CD4-positive, alpha-beta memory T cell (primary cell): ENCODE results near the gene ABCC6. TPM values are rescaled to one million over a fixed set of nuclear protein-coding genes. Genes with fewer than 3 reads are reported as not detected.

ENCODE experiments used
- CTCF ChIA-PET: fragments of 350-600 bp; sonication (Branson Sonifier 250); formaldehyde crosslinking; loops from one replicate; lab custom pipeline; 2021; ENCODE audit warnings: inconsistent platforms; ENCODE audit not compliant: partially characterized antibody; lab: Charles Lee
- POLR2A ChIA-PET: fragments of 350-600 bp; sonication (Branson Sonifier 250); formaldehyde crosslinking; loops from one replicate; lab custom pipeline; 2021; ENCODE audit not compliant: partially characterized antibody; lab: Charles Lee
- DNase-seq, 5 donors: peaks; one replicate each; pipeline versions ENCODE4 v3.0.0 to v3.0.0-alpha.2; 2020 to 2022; ENCODE audit warnings: mixed read lengths in 1 of 5
- H3K27ac ChIP-seq: one replicate; pipeline ENCODE4 v1.7.0; 2013; ENCODE audit warnings: low read depth, low read length
- H3K27me3 ChIP-seq: 2 replicates; pipeline ENCODE4 v1.7.0; 2013; ENCODE audit warnings: mild to moderate bottlenecking, low read length, moderate library complexity; ENCODE audit not compliant: insufficient read depth
- H3K36me3 ChIP-seq: 2 replicates; pipeline ENCODE4 v1.7.0; 2013; ENCODE audit warnings: mild to moderate bottlenecking, low read length, moderate library complexity; ENCODE audit not compliant: insufficient read depth
- H3K4me1 ChIP-seq: 2 replicates; pipeline ENCODE4 v1.7.0; 2013; ENCODE audit warnings: mild to moderate bottlenecking, low read length, moderate library complexity; ENCODE audit not compliant: insufficient read depth
- H3K4me3 ChIP-seq, 2 donors: one replicate each; pipeline ENCODE4 v1.7.0; 2013; ENCODE audit warnings: low read length in 2 of 2, mild to moderate bottlenecking in 1 of 2
- H3K9me3 ChIP-seq, 2 donors: one replicate each; pipeline ENCODE4 v1.7.0; 2013; ENCODE audit warnings: low read length in 2 of 2, control low read depth in 1 of 2; ENCODE audit not compliant: control insufficient read depth in 1 of 2
- H3K27ac Mint-ChIP-seq, 7 donors: one replicate each; pipeline ENCODE4 v1.8.0; 2020 to 2021; ENCODE audit warnings: mixed read lengths in 7 of 7, mild to moderate bottlenecking in 6 of 7, inconsistent platforms in 3 of 7, moderate library complexity in 3 of 7
- H3K27me3 Mint-ChIP-seq, 2 donors: one replicate each; pipeline ENCODE4 v1.8.0; 2020 to 2021; ENCODE audit warnings: mixed read lengths in 2 of 2
- H3K36me3 Mint-ChIP-seq, 2 donors: one replicate each; pipeline ENCODE4 v1.8.0; 2020 to 2021; ENCODE audit warnings: mixed read lengths in 2 of 2, inconsistent platforms in 1 of 2, mild to moderate bottlenecking in 1 of 2
- H3K4me1 Mint-ChIP-seq, 4 donors: one replicate each; pipeline ENCODE4 v1.8.0; 2020 to 2021; ENCODE audit warnings: mixed read lengths in 4 of 4, mild to moderate bottlenecking in 1 of 4
- H3K4me3 Mint-ChIP-seq, 8 donors: one replicate each; pipeline ENCODE4 v1.8.0; 2020 to 2021; ENCODE audit warnings: mixed read lengths in 8 of 8, mild to moderate bottlenecking in 7 of 8, moderate library complexity in 6 of 8, inconsistent platforms in 3 of 8
- H3K9me3 Mint-ChIP-seq, 8 donors: one replicate each; pipeline ENCODE4 v1.8.0; 2020 to 2021; ENCODE audit warnings: mixed read lengths in 8 of 8, mild to moderate bottlenecking in 5 of 8, inconsistent platforms in 3 of 8, moderate library complexity in 1 of 8
- intact Hi-C: fragments of 100-400 bp; cut with micrococcal nuclease; formaldehyde crosslinking; loops from one replicate; pipeline ENCODE4 v1.15.1; 2023
- polyA plus RNA-seq, 2 donors: library from polyadenylated mRNA; unstranded; fragments of 300-500 nt; fragmentation: Illumina TruSeq; gene quantifications; one replicate each; pipeline ENCODE4 v1.2.3, GENCODE V29; 2021
- total RNA-seq, 2 experiments: library from RNA; stranded (reverse); gene quantifications; one replicate each; pipeline ENCODE4 v1.2.3, GENCODE V29; 2021

ABCC6 gene
- total and polyA plus RNA-seq, 4 experiments from 2014 or later, result 0.15 TPM; not detected in 3

DNA sequence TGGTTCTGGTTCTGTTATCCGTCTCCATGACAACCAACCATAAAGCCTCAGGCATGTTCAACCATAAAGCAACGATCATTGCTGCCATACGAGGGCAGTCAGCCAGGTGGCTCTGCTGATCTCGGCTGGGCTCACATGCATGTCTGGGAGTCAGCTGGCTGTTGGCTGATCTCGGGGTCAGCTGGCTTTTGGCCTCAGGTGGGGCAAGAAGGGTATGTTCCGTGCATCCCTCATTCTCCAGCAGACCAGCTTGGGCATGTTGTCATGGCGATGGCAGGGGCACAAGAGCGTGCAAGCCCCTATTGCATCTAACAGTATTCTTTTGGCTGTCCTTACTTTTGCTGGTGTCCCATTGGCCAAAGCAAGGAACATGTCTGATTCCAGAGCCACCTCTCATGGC, 86.2 kb downstream of the ABCC6 start:
- Histone ChIP-seq H3K4me1 (no peaks in the 10 kb centered on the region), H3K27me3 (no peaks in the 10 kb centered on the region), H3K9me3 (no peaks in the 10 kb centered on the region), H3K27ac (no peak overlapping the region), H3K4me3 (no peak overlapping the region), H3K36me3 (peaks cover 81% of the 10 kb centered on the region)
- ChIA-PET CTCF (no interaction called here), POLR2A (no interaction called here)
- DNase-seq, result no peak
- H3K27ac Mint-ChIP-seq, result no peak overlapping the region
- peaks cover 56 to 75% of the 10 kb centered on the region in 2 donors for H3K36me3 Mint-ChIP-seq
- intact Hi-C loops, result no loop called here
- H3K4me1 Mint-ChIP-seq, result no peaks in the 10 kb centered on the region
- no peaks in the 10 kb centered on the region for H3K27me3 Mint-ChIP-seq
- H3K9me3 Mint-ChIP-seq, result no peaks in the 10 kb centered on the region
- H3K4me3 Mint-ChIP-seq, result no peak overlapping the region

GRCh38 chr16:16136588-16136987, 86.7 kb downstream of the ABCC6 start:
- H3K4me1 ChIP-seq, result no peaks in the 10 kb centered on the region
- H3K9me3 ChIP-seq, result no peaks in the 10 kb centered on the region
- Mint-ChIP-seq H3K27me3 (no peaks in the 10 kb centered on the region), H3K9me3 (no peaks in the 10 kb centered on the region), H3K4me1 (no peaks in the 10 kb centered on the region), H3K36me3 (peaks cover 54 to 78% of the 10 kb centered on the region in 2 donors), H3K4me3 (no peak overlapping the region), H3K27ac (peak overlapping the region in 1 of 7 donors; percentile 35)
- POLR2A ChIA-PET, result no interaction called here
- peaks cover 84% of the 10 kb centered on the region for H3K36me3 ChIP-seq
- H3K4me3 ChIP-seq, result no peak overlapping the region
- CTCF ChIA-PET, result interaction anchor here (0.8 kb wide), 2 partner anchors 9 to 380 kb away, joined by 3 to 4 read pairs; no protein-coding TSS in a partner anchor
- H3K27me3 ChIP-seq, result no peaks in the 10 kb centered on the region
- no peak overlapping the region for H3K27ac ChIP-seq
- intact Hi-C loops, result no loop called here
- no peak for DNase-seq

- DNase-seq, result no peak
- Histone ChIP-seq H3K9me3 (no peaks in the 10 kb centered on the region), H3K27me3 (no peaks in the 10 kb centered on the region), H3K27ac (no peak overlapping the region), H3K36me3 (peaks cover 79% of the 10 kb centered on the region), H3K4me1 (no peaks in the 10 kb centered on the region), H3K4me3 (no peak overlapping the region)
- Mint-ChIP-seq H3K27me3 (no peaks in the 10 kb centered on the region), H3K27ac (peak overlapping the region in 1 of 7 donors; percentile 57), H3K4me1 (peaks cover 0 to 3% (median 0%) of the 10 kb centered on the region in 4 donors), H3K4me3 (no peak overlapping the region), H3K9me3 (no peaks in the 10 kb centered on the region), H3K36me3 (peaks cover 42 to 74% of the 10 kb centered on the region in 2 donors)
- intact Hi-C loops, result no loop called here
- ChIA-PET POLR2A (no interaction called here), CTCF (no interaction called here)
These were observed 89.2 kb downstream of the ABCC6 start for GRCh38 chr16:16133943-16134604.

DNA sequence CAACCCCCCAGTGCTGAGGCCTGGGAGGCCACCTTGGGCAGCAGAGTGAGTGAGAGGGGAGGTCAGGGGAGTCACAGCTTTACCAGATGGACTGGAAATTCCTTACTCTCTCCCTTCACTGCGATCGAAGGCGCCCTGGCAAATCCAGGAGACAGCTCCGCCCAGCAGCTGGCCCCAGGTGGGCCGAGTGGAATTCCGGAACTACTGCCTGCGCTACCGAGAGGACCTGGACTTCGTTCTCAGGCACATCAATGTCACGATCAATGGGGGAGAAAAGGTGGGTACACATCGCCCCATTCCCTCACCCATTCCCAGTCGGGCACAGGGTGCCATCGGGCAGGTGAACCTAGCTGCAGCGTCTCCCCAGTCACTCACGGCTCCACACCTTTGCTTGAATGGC, 91.6 kb downstream of the ABCC6 start:
- Mint-ChIP-seq H3K4me3 (no peak overlapping the region), H3K36me3 (peaks cover 42 to 72% of the 10 kb centered on the region in 2 donors), H3K4me1 (peaks cover 0 to 12% (median 5%) of the 10 kb centered on the region in 4 donors), H3K27ac (peak overlapping the region in 1 of 7 donors; percentile 29), H3K27me3 (no peaks in the 10 kb centered on the region), H3K9me3 (no peaks in the 10 kb centered on the region)
- Histone ChIP-seq H3K4me1 (no peaks in the 10 kb centered on the region), H3K27ac (no peak overlapping the region), H3K9me3 (no peaks in the 10 kb centered on the region), H3K36me3 (peaks cover 55% of the 10 kb centered on the region), H3K4me3 (no peak overlapping the region), H3K27me3 (no peaks in the 10 kb centered on the region)
- ChIA-PET POLR2A (no interaction called here), CTCF (interaction anchor here (0.9 kb wide), 1 partner anchor 257 kb away, joined by 3 read pairs; no protein-coding TSS in a partner anchor)
- DNase-seq, result no peak
- intact Hi-C loops, result no loop called here

GRCh38 chr16:16131204-16131603, 92.1 kb downstream of the ABCC6 start:
- Histone ChIP-seq H3K9me3 (no peaks in the 10 kb centered on the region), H3K4me3 (no peak overlapping the region), H3K36me3 (peaks cover 51% of the 10 kb centered on the region), H3K4me1 (no peaks in the 10 kb centered on the region), H3K27me3 (no peaks in the 10 kb centered on the region), H3K27ac (no peak overlapping the region)
- ChIA-PET CTCF (interaction anchor here (0.9 kb wide), 1 partner anchor 256 kb away, joined by 3 read pairs; no protein-coding TSS in a partner anchor), POLR2A (no interaction called here)
- no peak for DNase-seq
- no peaks in the 10 kb centered on the region for H3K9me3 Mint-ChIP-seq
- H3K27me3 Mint-ChIP-seq, result no peaks in the 10 kb centered on the region
- H3K4me1 Mint-ChIP-seq, result peaks cover 0 to 12% (median 5%) of the 10 kb centered on the region in 4 donors
- peak overlapping the region in 3 of 7 donors; percentile 32 to 68 (median 62) for H3K27ac Mint-ChIP-seq
- H3K36me3 Mint-ChIP-seq, result peaks cover 39 to 72% of the 10 kb centered on the region in 2 donors
- intact Hi-C loops, result no loop called here
- no peak overlapping the region for H3K4me3 Mint-ChIP-seq

- Mint-ChIP-seq H3K36me3 (peaks cover 52 to 72% of the 10 kb centered on the region in 2 donors), H3K27me3 (no peaks in the 10 kb centered on the region), H3K27ac (peak overlapping the region in 6 of 7 donors; percentile 17 to 88 (median 60)), H3K4me1 (peaks cover 0 to 12% (median 5%) of the 10 kb centered on the region in 4 donors), H3K9me3 (peaks cover 3 to 25% (median 13%) of the 10 kb centered on the region in 8 donors), H3K4me3 (no peak overlapping the region)
- ChIA-PET CTCF (interaction anchor here (0.7 to 3.0 kb wide), 14 partner anchors 8 to 506 kb away, joined by 3 to 10 read pairs (median 4); partner anchors contain the start of gene CEP20), POLR2A (no interaction called here)
- Histone ChIP-seq H3K9me3 (peaks cover 0 to 9% of the 10 kb centered on the region in 2 donors), H3K4me3 (no peak overlapping the region), H3K27ac (no peak overlapping the region), H3K27me3 (no peaks in the 10 kb centered on the region), H3K36me3 (peaks cover 43% of the 10 kb centered on the region), H3K4me1 (no peaks in the 10 kb centered on the region)
- intact Hi-C loops, result loop anchor here (1.0 to 2.0 kb wide), 3 partner anchors 178 to 700 kb away; partner anchors contain the start of gene ABCC1
- DNase-seq, result peak; percentile 63 to 68 (median 66)
These were observed 95.7 kb downstream of the ABCC6 start for GRCh38 chr16:16127469-16128116.

GRCh38 chr16:16126896-16127295, 96.4 kb downstream of the ABCC6 start:
- H3K27ac Mint-ChIP-seq, result peak overlapping the region in 4 of 7 donors; percentile 17 to 78 (median 58)
- intact Hi-C loops, result loop anchor here (1.0 to 2.0 kb wide), 3 partner anchors 178 to 700 kb away; partner anchors contain the start of gene ABCC1
- no peaks in the 10 kb centered on the region for H3K27me3 ChIP-seq
- peaks cover 0 to 12% (median 5%) of the 10 kb centered on the region in 4 donors for H3K4me1 Mint-ChIP-seq
- H3K27ac ChIP-seq, result no peak overlapping the region
- no peaks in the 10 kb centered on the region for H3K4me1 ChIP-seq
- peaks cover 48% of the 10 kb centered on the region for H3K36me3 ChIP-seq
- ChIA-PET CTCF (interaction anchor here (1.2 to 3.0 kb wide), 6 partner anchors 8 to 361 kb away, joined by 4 to 10 read pairs (median 6); partner anchors contain the start of gene CEP20), POLR2A (no interaction called here)
- H3K9me3 Mint-ChIP-seq, result peaks cover 3 to 25% (median 13%) of the 10 kb centered on the region in 8 donors
- no peak for DNase-seq
- peaks cover 57 to 73% of the 10 kb centered on the region in 2 donors for H3K36me3 Mint-ChIP-seq
- H3K4me3 ChIP-seq, result no peak overlapping the region
- H3K27me3 Mint-ChIP-seq, result no peaks in the 10 kb centered on the region
- peaks cover 0 to 9% of the 10 kb centered on the region in 2 donors for H3K9me3 ChIP-seq
- no peak overlapping the region for H3K4me3 Mint-ChIP-seq
